ENCODE measurements around the gene KLF3. TPM values are rescaled to one million over a fixed set of nuclear protein-coding genes. Genes with fewer than 3 reads are reported as not detected.

Gene KLF3
- total RNA-seq, 6 experiments from 2014 or later = 21.3 to 37.6 (median 26.8) TPM

DNA sequence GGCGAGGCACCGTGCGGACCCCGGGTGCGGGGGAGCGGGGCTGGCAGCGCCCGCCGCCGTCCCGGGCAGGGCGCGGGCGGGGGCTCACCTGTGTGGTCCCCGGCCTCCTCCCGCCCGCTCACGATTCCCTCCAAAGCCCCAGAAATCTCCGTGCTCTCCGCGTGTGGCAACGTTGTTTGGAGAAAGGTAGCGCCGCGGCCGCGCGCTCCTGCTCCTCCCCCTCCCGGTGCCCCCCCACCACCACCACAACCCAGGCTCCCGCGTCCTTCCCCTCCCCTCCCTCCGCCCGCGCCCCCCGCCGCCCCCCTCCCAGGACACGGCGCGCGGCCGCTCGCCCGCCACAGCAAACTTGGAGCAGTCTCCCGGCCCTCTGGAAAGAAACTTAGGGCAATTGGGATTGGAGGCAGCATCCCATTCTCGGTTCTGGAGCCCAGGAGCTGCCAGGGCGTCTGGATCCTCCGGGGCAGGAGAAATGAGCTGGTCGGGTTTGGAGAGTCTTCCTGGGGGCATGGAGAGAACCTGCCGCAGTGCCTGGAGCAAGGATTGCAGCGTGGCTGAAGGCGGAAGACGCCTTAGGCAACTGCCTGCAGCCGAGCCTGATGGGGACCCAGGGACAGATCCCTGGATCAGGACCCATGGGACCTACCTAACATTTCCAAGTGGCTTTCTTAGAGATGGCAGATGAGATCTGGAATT is 855 bp downstream of the KLF3 start:
- ATAC-seq = peak; percentile 2 to 15 (median 8)
- Histone ChIP-seq H3K4me3 (peak overlapping the region; percentile 82 to 94 (median 91)), H3K9me3 (no peaks in the 10 kb centered on the region), H3K36me3 (no peaks in the 10 kb centered on the region), H3K4me1 (peaks cover 0 to 34% (median 9%) of the 10 kb centered on the region in 4 donors), H3K27me3 (no peaks in the 10 kb centered on the region), H3K27ac (peak overlapping the region; percentile 95 to 97 (median 96))
- intact Hi-C loops (cut with DNase I) = loop anchor here (10.0 kb wide), 2 partner anchors 280 to 340 kb away; no protein-coding TSS in a partner anchor
- DNase-seq = peak; percentile 70 to 76 (median 72)
- 0% methylated on average over 1 of the region's 53 CpGs for WGBS (ENCODE audit: insufficient coverage, low coverage, low lambda C conversion rate, missing lambda C conversion rate)
- TF ChIP-seq POLR2A (IDR thresholded peaks at IDR 0.05) = no peak

DNA sequence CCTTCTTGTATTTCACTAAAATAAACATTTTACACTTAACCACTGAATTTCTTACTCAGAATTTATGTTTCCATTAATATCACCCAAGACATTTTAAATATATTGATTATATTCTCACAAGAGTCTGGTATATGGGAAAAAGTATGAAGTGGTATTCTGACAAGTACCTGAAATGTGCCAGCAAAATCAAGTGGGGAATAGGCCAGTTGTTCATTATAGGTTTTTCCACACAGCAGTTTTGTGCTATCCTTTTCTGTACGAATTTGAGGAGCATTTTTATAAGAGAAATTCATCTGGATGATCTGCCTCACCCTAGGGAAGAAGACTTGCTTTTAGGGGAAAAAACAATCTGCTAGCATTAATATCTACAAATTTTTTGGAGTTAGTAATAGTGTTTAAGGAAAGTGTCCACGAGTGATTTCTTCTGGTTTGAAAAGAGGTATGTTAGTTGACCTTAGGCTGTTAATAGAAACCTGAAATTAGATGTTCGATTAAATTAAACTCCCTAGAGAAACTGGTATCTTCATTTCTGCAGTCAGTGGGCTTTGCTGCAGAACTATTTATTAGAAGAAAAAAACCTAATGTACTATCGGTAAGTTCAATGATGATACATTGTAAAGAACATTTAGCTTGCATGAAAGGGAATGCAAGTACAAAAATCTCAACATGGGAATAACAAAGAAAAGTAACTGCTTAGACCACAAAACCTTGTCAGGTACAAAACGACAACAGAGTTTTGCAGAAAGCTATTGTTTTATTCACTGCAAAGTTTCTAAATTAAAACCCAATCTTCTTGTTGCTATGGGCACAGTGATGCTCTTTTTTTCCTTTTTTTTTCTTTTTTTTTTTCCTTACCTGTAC is 1.8 kb downstream of the KLF3 start:
- H3K27ac ChIP-seq = peak overlapping the region; percentile 95 to 97 (median 96)
- H3K9me3 ChIP-seq = no peaks in the 10 kb centered on the region
- H3K4me3 ChIP-seq = peak overlapping the region; percentile 82 to 94 (median 91)
- WGBS (ENCODE audit: insufficient coverage, low coverage, low lambda C conversion rate, missing lambda C conversion rate) = 7% methylated on average over 5 of the region's 5 CpGs
- H3K4me1 ChIP-seq = peaks cover 0 to 43% (median 18%) of the 10 kb centered on the region in 4 donors
- DNase-seq = no peak
- intact Hi-C loops (cut with DNase I) = loop anchor here (10.0 kb wide), 2 partner anchors 281 to 341 kb away; no protein-coding TSS in a partner anchor
- no peak for ATAC-seq
- no peak for TF ChIP-seq POLR2A (IDR thresholded peaks at IDR 0.05)
- TF ChIP-seq, protein P1, sequence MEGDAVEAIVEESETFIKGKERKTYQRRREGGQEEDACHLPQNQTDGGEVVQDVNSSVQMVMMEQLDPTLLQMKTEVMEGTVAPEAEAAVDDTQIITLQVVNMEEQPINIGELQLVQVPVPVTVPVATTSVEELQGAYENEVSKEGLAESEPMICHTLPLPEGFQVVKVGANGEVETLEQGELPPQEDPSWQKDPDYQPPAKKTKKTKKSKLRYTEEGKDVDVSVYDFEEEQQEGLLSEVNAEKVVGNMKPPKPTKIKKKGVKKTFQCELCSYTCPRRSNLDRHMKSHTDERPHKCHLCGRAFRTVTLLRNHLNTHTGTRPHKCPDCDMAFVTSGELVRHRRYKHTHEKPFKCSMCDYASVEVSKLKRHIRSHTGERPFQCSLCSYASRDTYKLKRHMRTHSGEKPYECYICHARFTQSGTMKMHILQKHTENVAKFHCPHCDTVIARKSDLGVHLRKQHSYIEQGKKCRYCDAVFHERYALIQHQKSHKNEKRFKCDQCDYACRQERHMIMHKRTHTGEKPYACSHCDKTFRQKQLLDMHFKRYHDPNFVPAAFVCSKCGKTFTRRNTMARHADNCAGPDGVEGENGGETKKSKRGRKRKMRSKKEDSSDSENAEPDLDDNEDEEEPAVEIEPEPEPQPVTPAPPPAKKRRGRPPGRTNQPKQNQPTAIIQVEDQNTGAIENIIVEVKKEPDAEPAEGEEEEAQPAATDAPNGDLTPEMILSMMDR (IDR thresholded peaks at IDR 0.05) = no peak
- no peaks in the 10 kb centered on the region for H3K36me3 ChIP-seq
- H3K27me3 ChIP-seq = no peaks in the 10 kb centered on the region

DNA sequence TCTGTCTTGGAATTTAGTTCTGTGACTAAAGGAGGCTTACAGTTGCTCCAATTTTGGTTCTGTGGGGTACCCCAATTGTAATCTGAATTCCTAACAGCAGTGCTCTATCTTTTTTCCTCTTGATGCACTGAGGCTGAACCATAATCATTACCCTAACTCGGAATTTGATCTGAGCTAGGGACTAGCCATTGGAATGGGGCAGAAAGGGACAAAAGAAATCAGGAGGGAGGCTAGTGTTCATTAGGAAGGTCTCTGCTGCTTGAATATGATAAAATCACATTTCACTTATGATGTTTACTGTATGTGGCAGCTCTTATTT is 2.7 kb downstream of the KLF3 start:
- no peak for TF ChIP-seq POLR2A (IDR thresholded peaks at IDR 0.05)
- TF ChIP-seq, protein P1 (IDR thresholded peaks at IDR 0.05) = no peak
- H3K4me1 ChIP-seq = peaks cover 0 to 53% (median 27%) of the 10 kb centered on the region in 4 donors
- peak overlapping the region; percentile 82 to 94 (median 91) for H3K4me3 ChIP-seq
- no peaks in the 10 kb centered on the region for H3K9me3 ChIP-seq
- intact Hi-C loops (cut with DNase I) = loop anchor here (10.0 kb wide), 2 partner anchors 282 to 342 kb away; no protein-coding TSS in a partner anchor
- H3K27ac ChIP-seq = peak overlapping the region; percentile 95 to 97 (median 96)
- no peaks in the 10 kb centered on the region for H3K27me3 ChIP-seq
- no peaks in the 10 kb centered on the region for H3K36me3 ChIP-seq
- no peak for ATAC-seq
- 6% methylated on average over 1 of the region's 1 CpG for WGBS (ENCODE audit: insufficient coverage, low coverage, low lambda C conversion rate, missing lambda C conversion rate)
- DNase-seq = no peak

DNA sequence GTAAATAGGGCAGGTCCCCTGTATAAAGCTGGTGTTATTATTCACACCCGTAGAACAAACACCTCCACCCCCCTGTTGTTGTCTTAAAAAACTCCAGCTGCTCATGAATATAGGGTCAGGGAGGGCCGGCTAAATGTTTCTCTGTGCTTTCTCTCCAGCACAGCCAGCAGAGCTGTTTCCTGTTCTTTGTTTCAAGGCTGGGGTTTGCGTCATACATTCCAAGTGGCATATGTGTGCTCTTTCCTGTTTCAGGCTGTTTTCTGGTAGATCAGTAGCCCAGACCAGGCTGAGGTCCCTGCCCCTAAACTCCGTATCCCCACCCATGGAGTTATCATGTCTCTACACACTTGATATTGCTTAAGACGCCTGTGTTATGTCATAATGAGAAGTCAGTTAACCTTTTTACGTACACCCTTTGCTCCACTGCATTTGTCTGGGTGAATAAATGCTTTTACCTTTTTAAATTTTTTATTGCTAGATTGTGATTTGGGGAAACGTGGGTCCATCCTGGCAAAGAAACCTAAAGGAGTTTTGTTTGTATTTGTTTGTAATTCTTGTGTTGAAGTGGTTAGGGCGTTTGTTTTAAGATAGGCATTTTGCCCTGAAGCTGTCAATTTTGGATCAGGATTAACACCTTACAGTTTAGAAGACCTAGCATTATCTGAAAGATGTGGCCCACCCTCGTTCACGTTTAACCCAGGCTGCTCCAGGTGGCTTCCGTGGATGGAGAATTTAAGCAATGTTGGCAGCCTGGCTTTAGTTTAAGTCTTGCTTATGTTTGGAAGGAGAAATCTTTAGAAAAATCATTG is 3.3 kb downstream of the KLF3 start:
- H3K4me1 ChIP-seq = peaks cover 0 to 59% (median 30%) of the 10 kb centered on the region in 4 donors
- peak; percentile 95 for TF ChIP-seq POLR2A (IDR thresholded peaks at IDR 0.05)
- TF ChIP-seq, protein P1 (IDR thresholded peaks at IDR 0.05) = no peak
- H3K36me3 ChIP-seq = no peaks in the 10 kb centered on the region
- ATAC-seq (peak; percentile 47 to 65 (median 62)), DNase-seq (peak; percentile 65 to 90 (median 81))
- intact Hi-C loops (cut with DNase I) = loop anchor here (10.0 kb wide), 2 partner anchors 282 to 342 kb away; no protein-coding TSS in a partner anchor
- H3K27ac ChIP-seq = peak overlapping the region; percentile 95 to 97 (median 96)
- under 1% methylated on average over 11 of the region's 11 CpGs for WGBS (ENCODE audit: insufficient coverage, low coverage, low lambda C conversion rate, missing lambda C conversion rate)
- no peaks in the 10 kb centered on the region for H3K9me3 ChIP-seq
- H3K4me3 ChIP-seq = peak overlapping the region; percentile 82 to 94 (median 91)
- no peaks in the 10 kb centered on the region for H3K27me3 ChIP-seq

Measured in right lobe of liver (tissue), 6 donors.